COLO829 (cell line): ENCODE measurements around the gene DAPK1.

ENCODE experiments used
- DNase-seq: peaks from one replicate; pipeline ENCODE4 v3.0.0; 2012; ENCODE audit warnings: low spot score

DAPK1 gene

DNA sequence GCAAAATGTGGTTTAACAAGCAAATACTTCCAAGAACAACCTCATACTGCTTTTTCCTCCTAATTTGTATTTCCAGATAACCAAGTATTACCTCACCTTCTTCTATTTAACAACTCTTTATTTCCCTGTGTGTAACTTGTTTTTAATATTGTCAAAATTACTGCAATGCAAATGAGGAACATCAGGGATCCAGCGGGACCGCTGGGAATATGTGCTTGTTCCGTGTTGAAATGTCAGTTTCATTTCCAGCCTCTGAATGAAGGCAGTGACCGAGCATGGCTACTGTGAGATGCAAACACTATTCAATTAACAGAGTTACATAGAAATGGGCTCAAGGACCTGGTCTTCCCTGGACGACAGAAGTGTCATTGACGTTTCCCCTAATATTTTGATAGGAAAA lies 117.5 kb downstream of the DAPK1 start:
- no peak for DNase-seq

GRCh38 chr9:87615547-87616148 lies 118.0 kb downstream of the DAPK1 start:
- DNase-seq, result no peak

GRCh38 chr9:87618226-87618625 lies 120.6 kb downstream of the DAPK1 start:
- DNase-seq, result no peak

DNA sequence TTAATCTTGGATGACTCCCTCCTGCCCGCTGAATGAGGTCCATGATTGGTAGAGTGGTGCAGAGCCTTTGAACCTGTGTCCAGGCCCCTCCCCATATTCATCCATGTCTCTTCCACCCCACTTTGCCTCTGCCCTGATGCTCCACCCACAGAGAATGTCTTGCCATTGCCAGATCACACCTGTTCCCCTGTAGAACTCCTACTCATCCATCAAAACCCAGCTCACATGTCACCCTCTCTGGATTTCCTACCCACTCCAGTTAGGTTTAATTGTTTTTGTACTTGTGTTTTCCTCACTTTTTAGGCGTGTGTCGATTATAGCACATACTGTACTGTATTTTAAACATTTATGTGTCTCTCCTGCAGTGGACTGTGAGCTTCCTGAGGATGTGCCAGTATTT lies 121.3 kb downstream of the DAPK1 start:
- no peak for DNase-seq

- DNase-seq, result no peak
Observed at GRCh38 chr9:87619346-87619745, 121.7 kb downstream of the DAPK1 start.

- DNase-seq, result no peak
Observed at GRCh38 chr9:87620731-87621322, 123.2 kb downstream of the DAPK1 start.

DNA sequence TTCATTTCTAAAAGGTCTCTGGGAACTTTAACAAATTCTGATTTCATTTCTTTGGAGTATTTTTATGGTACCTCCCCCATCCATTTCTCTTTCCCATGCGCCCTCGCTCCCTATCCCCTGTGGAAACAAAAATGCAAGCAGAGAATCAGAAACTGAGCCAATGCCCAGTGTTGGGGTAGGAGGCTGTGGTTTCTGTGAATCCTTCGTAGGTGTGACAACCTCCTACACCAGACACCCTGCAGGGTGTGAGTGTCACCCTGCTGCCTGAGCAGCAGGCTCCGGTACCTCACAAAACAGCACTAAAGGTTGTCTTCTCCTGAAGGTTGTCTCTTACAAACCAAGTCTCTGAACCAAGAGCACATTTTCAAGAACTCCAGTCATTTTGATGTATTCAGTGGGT lies 124.4 kb downstream of the DAPK1 start:
- DNase-seq, result no peak

- no peak for DNase-seq
Observed at GRCh38 chr9:87622923-87623322, 125.3 kb downstream of the DAPK1 start.

DNA sequence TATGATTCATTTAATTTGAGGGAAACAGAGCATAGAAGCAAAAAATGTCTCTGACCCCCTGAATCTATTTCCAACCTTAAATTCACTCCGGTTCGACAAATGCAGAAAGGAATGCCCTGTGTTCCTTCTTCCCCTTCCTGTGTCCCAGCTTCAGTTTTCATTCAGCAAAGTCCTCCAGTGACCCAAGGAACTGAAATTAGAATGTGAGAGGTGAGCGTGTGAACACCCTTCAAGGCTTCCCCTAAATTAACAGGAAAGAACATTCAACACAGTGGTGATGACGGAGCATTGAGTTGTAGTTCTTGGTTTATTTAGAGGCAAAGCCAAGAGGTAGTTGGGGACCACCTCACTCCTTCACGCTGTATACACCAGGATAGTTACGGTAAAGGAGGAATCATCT lies 130.7 kb downstream of the DAPK1 start:
- DNase-seq, result no peak

DNA sequence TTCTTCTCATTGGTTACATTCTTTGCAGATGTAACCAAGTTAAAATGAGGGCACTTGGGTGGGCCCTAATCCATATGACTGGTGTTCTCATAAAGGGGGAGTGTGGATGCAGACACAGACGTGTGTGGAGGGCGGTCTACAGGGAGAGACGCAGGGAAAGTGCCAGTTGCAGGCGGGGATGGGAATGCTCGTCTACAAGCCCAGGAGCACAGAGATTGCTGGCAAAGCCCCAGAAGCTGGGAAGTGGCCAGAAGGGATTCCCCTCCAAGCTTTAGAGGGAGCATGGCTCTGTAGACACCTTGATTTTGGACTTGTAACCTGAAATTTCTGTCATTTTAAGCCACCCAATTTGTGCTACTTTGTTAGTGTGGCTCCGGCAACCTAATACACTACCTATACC lies 131.4 kb downstream of the DAPK1 start:
- no peak for DNase-seq

- no peak for DNase-seq
Observed at GRCh38 chr9:87630266-87630665, 132.6 kb downstream of the DAPK1 start.

- DNase-seq, result no peak
Observed at GRCh38 chr9:87630846-87631245, 133.2 kb downstream of the DAPK1 start.

- DNase-seq, result no peak
Observed at GRCh38 chr9:87635656-87636501, 138.2 kb downstream of the DAPK1 start.

DNA sequence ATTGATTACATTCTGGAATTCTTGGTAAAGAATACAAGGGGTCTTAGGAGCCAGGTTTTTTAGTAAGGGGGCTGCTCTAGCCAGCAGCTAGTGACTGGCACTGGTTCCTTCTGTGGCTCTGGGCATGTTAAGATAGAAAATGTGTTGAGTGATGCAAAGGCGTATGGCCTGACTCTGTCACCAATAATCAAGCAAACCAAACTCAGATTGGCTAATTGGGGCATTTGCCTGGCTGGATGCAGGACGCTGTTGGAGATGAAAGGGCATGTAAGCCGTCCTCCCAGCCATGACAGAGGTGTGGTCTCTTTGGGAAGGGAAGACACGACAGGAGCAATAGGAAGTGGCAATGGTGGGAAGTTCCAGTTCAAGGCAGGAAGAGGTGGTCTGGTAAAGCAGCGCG lies 140.6 kb downstream of the DAPK1 start:
- DNase-seq, result no peak

DNA sequence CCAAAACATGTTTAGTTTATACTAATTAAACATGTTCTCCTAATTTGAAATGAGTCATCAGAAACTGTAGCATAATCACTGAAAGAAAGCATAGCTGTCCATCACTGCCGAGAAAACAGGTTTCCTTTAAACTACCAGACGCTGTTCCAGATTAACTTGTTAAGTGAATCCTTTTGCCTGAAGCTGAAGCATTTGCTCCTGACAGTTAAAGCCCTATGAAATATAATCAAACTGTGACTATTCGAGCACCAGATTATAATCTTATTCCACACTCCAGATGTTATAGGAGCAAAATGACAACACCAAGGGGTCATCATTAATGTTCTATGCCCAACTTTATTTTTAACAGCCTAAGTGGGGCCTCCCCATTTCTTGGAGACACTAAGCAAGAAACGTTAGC lies 142.3 kb downstream of the DAPK1 start:
- DNase-seq, result no peak

- DNase-seq, result no peak
Observed at GRCh38 chr9:87640385-87640795, 142.7 kb downstream of the DAPK1 start.

GRCh38 chr9:87641067-87641466 lies 143.4 kb downstream of the DAPK1 start:
- DNase-seq, result no peak

- no peak for DNase-seq
Observed at GRCh38 chr9:87642330-87643106, 144.9 kb downstream of the DAPK1 start.

GRCh38 chr9:87643107-87643650 lies 145.5 kb downstream of the DAPK1 start:
- no peak for DNase-seq

- peak; percentile 76 for DNase-seq
Observed at GRCh38 chr9:87643778-87644570, 146.3 kb downstream of the DAPK1 start.

GRCh38 chr9:87644659-87645058 lies 147.0 kb downstream of the DAPK1 start:
- DNase-seq, result peak; percentile 67
